CD4-positive, alpha-beta T cell treated with Interleukin-15 for 1 hour (primary cell): ENCODE measurements around the gene PTPRN2.
"Not testable (repeated sequence)": the region's sequence is repeated elsewhere in the genome, so short reads cannot be mapped to it uniquely, and the experiment has no call there.

Source experiments
- DNase-seq: peaks from one replicate; pipeline ENCODE4 v3.0.0-alpha.2; 2020

Gene PTPRN2

DNA sequence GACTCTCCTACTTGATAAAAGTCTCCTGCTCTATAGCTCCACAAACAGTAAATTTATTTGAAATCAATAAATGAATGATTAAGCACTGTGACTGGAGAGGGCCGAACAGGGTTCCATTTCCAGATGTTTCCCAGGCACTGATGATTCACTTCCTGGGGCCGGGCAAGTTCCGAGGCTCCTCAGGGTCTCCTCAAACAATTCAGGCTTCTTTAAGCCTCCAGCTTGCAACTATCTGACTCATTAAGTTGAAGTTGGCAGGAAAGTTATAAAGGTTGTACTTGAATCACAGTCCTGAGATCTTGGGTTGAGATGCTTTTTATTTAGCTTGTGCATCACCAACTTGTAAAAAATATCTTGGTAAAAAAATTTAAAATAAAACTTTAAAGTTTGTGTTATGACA is 637.9 kb downstream of the PTPRN2 start:
- no peak for DNase-seq

DNA sequence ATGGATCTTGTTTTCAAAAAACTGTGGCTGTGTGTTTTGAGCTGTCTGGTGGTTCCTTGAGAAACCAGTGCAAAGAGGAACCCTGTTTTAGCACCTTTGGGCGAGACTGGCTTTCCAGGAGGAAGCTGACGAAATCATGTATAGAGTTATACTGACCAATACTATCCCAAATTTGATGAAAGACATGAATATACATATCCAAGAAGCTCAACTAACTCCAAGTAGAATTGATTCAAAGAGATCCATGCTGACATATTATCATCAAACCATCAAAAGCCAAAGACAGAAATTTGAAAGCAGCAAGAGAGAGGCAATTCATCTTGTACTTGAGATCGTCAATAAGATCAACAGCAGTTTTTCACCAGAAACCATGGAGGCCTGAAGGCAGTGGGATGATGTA is 640.1 kb downstream of the PTPRN2 start:
- DNase-seq = no peak

DNA sequence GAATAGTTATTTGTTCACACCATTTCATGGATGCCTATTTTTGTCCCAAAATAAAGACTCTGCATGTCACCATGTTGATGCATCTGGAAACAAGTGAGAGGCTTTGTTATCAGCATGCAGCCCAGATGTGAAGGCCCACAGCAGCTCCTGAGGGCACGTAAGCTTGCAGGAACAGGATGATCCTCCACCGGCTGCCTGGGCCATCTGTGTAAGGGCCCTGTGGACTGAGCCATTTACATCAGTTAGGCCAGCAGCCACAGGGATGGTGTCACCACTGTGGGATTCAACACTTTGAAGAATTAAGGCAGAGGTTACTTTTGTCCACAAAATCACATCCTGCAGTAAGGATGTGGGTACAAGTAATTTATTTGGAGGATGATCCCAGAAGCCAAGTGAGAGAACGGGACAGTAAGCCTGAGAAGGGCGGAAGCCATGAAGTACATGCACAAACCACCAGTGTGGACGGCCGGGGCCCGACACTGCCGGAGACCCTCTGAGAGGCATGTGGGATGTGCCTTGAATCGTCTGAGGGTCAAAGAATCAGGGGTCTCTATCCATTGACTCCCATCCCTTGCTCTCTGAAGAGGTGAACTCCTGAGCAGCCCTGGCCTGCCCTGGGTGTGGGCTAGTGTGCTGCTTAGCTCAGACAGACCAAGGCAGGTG is 641.1 kb downstream of the PTPRN2 start:
- DNase-seq = no peak

DNA sequence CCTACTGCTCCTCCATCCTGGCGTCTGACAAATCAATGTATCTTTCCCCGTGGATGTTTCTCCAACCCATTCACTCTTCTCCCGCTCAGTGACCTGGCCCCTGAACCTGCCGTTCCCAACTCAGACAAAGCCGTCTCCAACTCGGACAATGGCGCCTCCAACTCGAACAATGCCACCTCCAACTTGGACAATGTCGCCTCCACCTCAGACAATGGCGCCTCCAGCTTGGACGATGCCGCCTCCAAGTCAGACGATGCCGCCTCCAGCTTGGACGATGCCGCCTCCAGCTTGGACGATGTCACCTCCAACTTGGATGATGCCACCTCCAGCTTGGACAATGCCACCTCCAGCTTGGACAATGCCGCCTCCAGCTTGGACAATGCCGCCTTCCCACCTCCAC is 642.2 kb downstream of the PTPRN2 start:
- DNase-seq = no peak

DNA sequence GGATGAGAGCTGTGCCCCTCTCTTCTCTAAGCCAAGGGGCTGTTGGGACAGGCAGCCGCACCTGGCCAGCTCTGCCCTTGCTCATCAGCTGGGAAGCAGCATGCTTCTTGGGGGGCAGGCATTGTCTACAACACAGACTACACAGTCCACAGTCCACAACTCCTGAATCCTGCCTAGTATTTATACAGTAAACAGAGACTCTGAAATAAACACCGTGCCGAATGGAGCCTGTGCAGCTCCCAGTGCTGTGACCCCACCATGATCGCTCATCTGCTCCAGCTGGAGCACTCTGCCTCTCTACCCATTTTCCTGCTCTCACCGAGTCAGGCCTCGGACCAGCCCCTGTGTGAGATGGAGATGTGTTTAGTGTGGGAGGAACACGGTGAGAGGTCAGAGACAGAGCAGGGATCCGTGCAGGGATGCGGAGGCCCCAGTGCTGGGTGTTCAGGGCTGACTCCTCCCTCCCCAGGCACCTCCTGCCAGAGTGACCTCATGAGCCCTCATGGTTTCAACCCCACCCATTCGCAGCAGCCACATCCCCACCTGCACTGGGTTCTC is 642.8 kb downstream of the PTPRN2 start:
- no peak for DNase-seq

DNA sequence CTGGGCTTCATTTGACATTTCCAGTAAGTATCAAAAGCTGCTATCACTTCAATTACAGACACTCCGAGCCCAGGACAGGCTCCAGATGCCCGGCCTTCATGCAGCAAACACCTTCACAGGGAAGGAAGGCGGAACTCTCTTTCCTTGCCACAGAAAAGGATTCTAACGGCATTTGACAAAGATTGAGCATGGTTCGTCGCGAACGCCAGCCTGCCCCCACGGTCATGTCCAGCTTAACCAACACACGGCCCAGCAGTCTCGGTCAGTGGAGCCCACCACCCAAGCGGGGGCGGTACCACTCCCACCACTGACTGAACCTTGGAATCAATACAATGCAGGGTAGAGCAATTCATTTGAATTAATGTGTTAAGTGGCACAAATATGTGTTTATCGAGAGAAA is 643.6 kb downstream of the PTPRN2 start:
- no peak for DNase-seq

DNA sequence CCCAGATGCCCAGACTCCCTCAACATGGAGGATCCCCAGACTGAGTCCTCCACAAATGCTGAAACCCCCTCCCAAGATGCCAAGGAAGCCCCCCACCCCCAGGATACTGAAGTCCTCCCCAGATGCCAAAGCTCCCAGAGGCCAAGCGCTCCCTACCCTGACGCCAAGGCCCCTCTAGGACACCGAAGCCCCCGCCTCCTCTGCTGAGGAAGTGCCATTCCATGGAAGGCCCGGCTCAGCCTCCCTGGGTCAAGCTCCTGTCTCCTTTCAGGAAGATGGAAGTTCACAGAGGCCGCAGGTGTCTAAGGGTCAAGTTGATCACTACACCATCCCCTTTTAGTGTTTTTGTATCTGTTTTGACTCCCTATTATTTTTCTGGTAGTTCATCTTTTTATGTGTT is 644.1 kb downstream of the PTPRN2 start:
- DNase-seq = no peak

DNA sequence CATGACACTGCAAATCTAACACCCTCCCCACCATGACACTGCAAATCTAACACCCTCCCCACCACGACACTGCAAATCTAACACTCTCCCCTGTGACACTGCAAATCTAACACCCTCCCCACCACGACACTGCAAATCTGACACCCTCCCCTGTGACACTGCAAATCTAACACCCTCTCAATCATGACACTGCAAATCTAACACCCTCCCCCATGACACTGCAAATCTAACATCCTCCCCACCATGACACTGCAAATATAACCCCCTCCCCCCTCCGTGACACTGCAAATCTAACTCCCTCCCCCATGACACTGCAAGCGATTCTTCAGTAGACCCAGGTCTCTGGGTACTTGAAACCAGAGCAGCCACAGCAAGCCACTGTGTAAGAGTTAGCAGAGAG is 646.4 kb downstream of the PTPRN2 start:
- no peak for DNase-seq

DNA sequence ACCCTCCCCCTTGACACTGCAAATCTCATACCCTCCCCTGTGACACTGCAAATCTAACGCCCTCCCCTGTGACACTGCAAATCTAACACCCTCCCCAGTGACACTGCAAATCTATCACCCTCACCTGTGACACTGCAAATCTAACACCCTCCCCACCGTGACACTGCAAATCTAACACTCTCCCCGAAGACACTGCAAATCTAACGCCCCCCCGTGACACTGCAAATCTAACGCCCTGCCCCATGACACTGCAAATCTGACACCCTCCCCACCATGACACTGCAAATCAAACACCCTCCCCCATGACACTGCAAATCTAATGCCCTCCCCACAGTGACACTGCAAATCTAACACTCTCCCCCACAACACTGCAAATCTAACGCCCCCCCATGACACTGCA is 647.1 kb downstream of the PTPRN2 start:
- no peak for DNase-seq

DNA sequence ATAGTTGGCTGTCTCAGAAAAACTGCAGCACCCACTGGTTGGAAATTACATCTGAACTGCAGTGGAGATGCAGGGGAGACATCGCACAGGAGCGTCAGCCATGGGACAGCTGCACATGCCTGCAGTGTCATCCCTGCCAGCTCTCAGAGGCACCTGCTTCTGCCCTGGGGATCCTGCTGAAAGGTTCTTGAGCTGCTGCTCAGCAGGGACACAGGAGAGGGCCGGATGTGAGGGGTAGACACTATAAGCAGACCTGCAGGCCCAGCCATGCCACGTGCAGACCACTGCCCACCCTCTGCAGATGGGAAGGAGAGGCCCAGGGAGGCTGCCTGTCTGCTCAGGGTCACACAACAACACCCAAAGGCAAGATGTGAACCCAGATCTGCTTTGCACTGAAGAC is 649.4 kb downstream of the PTPRN2 start:
- DNase-seq = no peak

DNA sequence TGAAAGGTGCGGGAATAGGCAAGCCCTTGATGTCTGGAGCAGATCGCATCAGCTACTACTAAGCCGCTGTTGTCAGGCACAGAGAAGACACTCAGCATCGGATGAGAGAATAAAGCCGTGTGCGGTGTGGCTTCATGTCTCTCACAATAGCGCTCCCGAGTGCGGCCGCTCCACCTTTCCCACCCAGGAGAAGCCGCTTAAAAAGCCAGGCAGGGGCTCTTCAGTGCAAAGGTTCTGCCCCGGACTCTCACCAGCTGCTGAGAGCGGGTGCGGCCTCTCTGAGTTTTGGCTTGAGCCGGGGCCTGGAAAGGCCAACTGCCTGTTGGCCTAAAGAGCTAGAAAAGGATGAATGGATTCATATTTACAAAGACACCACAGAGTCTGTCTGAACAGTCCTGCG is 650.2 kb downstream of the PTPRN2 start:
- DNase-seq = no peak

DNA sequence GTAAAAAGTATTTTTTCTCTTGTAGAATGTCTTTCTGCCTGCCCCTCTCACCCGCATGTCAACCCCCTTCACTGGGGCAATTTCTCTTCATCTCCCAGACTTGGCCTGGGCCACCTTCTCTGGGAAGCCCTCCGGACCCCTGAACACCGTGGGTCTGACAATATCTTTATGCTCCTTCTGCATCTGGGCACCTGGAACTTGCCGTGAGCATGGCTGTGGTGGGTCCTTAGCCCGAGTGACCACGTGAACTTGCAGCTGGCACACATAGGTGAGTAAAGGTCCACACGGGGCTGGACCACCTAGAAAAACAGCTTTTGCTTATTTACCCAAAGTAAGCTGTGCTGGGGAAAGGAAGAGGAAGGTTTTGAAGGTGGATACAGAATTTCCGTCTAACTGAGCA is 650.6 kb downstream of the PTPRN2 start:
- no peak for DNase-seq

DNA sequence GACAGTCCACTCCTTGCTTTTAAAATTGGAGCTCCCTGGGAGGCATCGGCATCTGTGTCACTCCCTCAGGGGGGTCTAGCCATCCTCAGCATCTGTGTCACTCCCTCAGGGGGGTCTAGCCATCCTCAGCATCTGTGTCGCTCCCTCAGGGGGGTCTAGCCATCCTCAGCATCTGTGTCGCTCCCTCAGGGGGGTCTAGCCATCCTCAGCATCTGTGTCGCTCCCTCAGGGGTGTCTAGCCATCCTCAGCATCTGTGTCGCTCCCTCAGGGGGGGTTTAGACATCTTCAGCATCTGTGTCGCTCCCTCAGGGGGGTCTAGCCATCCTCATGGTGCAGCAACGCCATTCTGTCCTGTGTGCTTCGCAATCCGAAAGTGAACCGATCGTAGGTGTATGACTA is 651.9 kb downstream of the PTPRN2 start:
- not testable (repeated sequence) for DNase-seq

DNA sequence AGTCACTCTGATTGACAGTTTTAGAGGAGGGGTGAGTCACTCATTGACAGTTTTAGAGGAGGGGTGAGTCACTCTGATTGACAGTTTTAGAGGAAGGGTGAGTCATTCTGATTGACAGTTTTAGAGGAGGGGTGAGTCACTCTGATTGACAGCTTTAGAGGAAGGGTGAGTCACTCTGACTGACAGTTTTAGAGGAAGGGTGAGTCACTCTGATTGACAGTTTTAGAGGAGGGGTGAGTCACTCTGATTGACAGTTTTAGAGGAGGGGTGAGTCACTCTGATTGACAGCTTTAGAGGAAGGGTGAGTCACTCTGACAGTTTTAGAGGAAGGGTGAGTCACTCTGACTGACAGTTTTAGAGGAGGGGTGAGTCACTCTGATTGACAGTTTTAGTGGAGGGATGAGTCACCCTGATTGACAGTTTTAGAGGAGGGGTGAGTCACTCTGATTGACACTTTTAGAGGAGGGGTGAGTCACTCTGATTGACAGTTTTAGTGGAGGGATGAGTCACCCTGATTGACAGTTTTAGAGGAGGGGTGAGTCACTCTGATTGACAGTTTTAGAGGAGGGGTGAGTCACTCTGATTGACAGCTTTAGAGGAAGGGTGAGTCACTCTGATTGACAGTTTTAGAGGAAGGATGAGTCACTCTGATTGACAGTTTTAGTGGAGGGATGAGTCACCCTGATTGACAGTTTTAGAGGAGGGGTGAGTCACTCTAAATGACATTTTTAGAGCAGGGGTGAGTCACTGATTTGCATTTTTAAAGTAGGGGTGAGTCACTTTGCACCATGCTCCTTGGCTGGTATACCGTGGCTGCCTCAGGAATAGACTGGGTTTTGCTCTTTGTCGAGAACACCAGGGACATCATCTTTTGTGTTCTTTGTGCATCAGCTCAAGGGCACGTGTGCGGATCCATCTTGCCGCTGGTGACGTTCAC is 654.1 kb downstream of the PTPRN2 start:
- not testable (repeated sequence) for DNase-seq

DNA sequence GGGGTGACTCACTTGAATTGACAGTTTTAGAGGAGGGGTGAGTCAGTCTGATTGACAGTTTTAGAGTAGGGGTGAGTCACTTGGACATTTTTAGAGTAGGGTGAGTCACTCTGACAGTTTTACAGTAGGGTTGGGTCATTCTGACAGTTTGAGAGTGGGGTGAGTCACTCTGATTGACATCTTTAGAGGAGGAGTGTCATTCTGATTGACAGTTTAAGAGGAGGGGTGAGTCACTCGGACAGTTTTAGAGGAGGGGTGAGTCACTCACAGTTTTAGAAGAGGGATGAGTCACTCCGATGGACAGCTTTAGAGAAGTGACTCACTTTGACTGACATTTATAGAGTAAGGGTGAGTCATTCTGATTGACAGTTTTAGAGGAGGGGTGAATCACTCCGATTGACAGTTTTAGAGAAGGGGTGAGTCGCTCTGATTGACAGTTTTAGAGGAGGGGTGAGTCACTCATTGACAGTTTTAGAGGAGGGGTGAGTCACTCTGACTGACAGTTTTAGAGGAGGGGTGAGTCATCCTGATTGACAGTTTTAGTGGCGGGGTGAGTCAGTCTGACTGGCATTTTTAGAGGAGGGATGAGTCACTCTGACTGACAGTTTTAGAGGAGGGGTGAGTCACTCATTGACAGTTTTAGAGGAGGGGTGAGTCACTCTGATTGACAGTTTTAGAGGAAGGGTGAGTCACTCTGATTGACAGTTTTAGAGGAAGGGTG is 655.0 kb downstream of the PTPRN2 start:
- no peak for DNase-seq

DNA sequence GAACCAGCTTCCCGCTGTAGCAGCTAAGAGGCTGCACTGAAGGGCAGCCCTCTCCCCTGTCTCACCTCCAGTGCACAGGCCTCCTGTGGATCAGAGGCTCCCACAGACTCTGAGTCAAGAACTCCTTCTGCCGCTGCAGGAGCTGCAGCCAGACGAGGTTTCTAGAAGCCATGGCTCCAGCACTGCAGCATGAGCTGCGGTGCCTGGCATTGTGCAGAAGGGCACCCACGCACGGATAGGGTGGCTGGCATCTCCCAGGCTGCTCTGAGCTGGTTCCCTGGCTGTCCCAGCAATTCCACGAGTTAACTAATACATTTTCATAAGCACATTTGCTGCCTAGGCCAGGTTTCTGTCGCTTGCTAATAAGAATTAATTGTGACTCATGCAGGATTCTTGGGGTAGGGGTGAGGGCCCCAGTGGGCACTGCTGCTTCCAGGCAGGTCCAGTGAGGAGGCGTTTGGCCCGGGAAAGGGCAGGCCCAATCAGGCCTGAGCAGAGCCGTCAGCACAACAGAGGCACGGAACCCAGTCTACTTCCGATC is 656.6 kb downstream of the PTPRN2 start:
- DNase-seq = no peak

DNA sequence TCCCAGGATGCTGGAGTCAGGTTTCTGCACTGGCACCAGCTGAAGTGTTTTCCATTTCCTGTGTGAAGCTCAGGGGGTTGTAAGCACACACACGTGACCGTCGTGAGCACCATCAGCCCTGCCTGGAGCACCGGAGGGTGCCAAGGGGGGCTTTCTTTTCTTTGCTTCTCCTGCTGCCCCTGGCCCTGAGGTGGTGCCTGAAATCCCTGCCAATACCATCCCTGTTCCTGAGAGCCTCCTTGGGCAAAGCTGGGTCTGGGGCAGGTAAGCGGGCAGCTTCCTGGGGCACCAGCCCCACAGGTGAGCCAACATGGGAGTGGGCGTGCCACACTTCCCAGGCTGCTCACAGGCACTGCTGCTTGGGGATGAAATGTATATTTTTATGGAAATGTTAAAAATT is 657.2 kb downstream of the PTPRN2 start:
- DNase-seq = no peak

DNA sequence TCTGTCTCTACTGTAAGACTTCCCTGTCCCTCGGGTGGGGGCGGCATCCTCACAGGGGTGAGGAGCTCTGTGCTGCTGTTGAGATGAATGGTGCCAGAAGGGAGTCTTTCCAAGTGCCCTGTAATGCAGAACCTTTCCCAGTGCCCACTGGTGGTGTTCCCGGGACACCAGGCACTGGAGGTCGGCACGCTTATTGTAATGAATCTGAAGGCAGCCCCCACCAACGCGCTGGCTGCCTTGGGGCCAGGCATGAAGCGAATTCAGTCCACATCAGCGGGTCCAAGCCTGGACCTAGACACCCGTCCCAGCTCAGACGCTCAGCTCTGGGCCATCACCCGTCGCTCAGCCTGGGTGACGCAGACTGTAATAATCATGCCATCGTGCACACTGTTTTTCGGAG is 658.0 kb downstream of the PTPRN2 start:
- DNase-seq = no peak

DNA sequence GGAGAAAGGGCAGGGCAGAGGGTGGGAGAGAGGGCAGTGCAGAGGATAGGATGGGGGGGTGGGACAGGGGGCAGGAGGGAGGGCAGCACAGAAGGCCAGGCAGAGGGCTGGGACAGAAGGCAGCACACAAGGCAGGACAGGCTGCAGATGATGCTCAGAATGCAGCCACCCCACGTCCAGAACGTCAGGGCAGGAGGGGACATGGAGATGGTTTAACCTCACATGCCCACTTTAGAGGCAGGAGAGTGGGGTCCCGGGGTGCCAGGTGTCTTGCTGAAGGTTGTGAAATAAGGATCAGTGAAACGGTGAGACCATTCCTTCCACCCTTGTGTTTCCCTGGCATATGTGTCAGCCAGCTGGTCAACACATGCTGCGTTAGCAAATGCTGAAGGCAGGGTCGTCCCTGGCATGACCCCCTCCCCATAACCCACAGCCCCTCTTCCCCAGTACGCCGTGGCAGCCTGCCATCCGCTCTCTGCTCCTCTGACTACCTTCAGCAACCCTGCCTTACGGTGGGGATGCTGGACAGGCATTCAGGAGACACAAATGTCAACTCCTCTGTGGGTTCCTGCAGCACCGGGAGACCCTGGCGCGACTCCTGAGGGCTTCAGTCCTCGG is 658.7 kb downstream of the PTPRN2 start:
- no peak for DNase-seq

DNA sequence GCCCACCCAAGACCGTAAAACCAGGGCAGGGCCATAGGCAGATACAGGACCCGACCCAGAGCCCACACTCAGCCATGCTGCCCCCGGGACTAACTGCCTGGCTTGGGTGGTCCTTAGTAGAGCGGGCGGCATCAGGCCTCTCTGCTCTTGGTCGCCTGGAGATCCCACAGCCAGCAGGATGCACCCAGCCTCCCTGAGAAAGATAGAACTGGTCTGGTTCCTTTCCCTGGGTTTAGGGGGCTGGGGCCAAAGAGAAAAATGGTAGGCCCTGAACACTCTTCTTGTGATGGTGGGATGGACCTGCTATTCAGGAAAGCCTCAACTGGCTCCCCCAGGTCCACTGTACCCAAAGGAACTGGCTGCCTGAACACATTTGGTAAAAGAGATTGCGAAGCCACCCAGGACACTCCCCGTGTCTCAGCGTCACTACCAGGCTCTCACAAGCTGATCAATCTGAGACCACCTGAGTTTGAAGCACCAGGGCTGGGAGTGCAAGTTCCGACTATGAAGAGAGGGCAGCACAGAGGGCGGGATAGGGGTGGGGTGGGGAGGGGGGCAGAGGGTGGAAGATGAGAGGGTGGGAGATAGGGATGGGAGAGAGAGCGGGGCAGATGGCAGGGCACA is 659.3 kb downstream of the PTPRN2 start:
- DNase-seq = no peak

DNA sequence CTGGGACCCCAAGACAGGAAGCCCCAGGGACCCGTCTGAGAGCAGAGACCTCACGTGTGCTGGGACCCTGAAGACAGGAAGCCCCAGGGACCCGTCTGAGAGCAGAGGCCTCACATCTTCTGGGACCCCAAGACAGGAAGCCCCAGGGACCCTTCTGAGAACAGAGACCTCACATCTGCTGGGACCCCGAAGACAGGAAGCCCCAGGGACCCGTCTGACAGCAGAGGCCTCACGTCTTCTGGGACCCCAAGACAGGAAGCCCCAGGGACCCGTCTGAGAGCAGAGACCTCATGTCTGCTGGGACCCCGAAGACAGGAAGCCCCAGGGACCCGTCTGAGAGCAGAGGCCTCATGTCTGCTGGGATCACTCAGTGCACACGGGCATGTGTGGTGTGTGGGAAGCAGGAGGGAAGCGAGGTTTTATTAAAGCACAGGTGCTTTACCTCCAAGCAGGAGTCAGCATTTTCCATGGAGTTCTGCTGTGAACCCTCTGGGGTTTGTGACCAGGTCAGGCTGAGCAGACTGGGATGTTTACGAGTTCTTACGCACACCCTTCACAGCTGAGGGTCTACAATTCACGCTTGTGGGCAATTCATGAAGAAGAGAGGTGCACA is 660.2 kb downstream of the PTPRN2 start:
- no peak for DNase-seq
